GM21717 (cell line): ENCODE data around the gene CIRBP.

Source experiments
- ATAC-seq: cut with Tn5 transposase; IDR thresholded peaks from one replicate; pipeline ENCODE4 v1.9.1; 2021; ENCODE audit warnings: mild to moderate bottlenecking, moderate library complexity; ENCODE audit not compliant: unreplicated experiment

The CIRBP gene

GRCh38 chr19:1266916-1267476 is 2.1 kb upstream of the CIRBP start:
- no peak for ATAC-seq

- no peak for ATAC-seq
These were observed 1.5 kb upstream of the CIRBP start for GRCh38 chr19:1267477-1268225.

- ATAC-seq = no peak
These were observed 687 bp upstream of the CIRBP start for GRCh38 chr19:1268226-1269064.

DNA sequence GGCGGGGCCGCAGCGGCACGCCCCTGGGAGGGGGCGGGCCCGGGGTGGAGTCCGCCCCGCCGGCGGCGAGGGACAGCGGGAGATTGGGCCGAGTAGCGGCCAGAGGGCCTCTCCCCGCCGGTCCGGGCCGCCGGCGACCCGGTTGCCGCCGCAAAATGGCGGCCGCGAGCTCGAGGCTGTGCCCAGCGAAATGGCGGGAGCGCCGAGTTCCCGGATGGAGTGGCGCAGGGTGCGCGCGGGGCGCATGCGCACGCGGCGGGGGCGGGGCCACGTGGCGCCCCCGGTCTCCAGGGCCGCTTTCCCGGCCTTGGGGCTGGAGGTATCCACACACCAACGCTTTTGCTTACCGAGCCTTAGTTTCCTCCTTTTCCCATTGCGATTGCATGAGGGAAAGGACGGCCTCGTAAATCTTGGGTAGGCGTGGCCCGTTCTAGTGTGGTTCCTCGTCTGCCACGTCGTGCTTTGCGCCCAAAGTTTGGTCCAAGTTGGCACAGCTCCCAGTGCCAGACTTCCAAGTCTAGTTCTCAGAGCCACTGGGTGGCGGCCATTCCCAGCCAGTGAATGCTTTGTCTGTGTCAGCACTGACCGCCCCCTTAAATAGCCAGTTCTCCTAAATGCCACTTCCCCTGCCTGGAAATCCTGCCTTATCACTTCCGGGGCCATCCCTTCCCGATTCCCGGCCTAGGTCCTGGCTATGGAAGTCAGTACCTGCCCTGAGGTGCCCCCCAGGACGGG is 513 bp downstream of the CIRBP start:
- peak; percentile 23 for ATAC-seq

GRCh38 chr19:1270213-1270853 is 1.2 kb downstream of the CIRBP start:
- no peak for ATAC-seq

DNA sequence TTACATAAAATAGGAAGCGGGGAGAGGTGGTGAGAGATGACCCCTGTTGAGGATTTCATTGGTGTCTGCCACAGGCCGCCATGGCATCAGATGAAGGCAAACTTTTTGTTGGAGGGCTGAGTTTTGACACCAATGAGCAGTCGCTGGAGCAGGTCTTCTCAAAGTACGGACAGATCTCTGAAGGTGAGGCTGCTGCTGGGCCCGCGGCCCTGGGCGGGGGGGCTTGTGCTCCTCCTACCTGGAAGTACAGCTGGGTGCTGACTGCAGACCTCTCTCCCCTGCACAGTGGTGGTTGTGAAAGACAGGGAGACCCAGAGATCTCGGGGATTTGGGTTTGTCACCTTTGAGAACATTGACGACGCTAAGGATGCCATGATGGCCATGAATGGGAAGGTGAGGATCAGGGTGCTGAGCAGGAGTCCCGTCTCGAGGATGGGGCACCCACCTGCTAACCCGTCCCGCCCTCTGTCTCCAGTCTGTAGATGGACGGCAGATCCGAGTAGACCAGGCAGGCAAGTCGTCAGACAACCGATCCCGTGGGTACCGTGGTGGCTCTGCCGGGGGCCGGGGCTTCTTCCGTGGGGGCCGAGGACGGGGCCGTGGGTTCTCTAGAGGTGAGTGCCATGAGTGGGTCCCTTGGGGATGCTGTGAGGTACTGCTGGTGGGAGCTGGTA is 1.9 kb downstream of the CIRBP start:
- no peak for ATAC-seq

GRCh38 chr19:1271528-1272422 is 2.6 kb downstream of the CIRBP start:
- no peak for ATAC-seq

DNA sequence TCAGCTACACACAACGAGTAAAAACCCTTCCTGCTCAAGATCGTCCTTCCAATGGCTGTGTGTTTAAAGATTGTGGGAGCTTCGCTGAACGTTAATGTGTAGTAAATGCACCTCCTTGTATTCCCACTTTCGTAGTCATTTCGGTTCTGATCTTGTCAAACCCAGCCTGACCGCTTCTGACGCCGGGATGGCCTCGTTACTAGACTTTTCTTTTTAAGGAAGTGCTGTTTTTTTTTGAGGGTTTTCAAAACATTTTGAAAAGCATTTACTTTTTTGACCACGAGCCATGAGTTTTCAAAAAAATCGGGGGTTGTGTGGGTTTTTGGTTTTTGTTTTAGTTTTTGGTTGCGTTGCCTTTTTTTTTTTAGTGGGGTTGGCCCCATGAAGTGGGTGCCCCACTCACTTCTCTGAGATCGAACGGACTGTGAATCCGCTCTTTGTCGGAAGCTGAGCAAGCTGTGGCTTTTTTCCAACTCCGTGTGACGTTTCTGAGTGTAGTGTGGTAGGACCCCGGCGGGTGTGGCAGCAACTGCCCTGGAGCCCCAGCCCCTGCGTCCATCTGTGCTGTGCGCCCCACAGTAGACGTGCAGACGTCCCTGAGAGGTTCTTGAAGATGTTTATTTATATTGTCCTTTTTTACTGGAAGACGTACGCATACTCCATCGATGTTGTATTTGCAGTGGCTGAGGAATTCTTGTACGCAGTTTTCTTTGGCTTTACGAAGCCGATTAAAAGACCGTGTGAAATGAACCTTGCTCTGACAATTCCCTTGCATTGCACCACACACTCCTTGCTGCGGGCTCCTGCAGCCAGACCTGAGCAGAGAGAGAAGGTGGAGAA is 3.5 kb downstream of the CIRBP start:
- ATAC-seq = no peak

GRCh38 chr19:1273263-1274041 is 4.3 kb downstream of the CIRBP start:
- no peak for ATAC-seq

GRCh38 chr19:1274081-1274851 is 5.1 kb downstream of the CIRBP start:
- ATAC-seq = no peak

DNA sequence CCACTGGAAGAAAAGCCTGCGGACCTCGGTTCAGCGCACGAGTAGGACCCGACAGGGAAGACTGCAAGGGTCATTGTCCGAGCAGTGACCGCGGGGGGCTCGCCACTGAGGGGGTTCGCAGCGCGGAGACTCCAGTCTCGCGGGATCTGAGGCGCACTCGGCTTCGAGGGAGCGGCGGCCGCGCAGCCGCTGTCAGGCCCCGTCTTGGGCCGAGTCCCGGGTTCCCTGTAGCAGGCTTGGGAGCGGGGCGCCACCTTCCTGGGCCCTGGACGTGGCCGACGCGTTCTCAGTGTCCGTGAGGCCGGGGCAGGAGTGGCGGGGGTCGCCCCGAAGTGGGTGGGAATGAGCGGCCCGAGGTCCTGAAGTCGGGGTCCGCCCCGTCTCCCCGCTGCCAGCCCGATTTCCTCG is 5.7 kb downstream of the CIRBP start:
- ATAC-seq = no peak

DNA sequence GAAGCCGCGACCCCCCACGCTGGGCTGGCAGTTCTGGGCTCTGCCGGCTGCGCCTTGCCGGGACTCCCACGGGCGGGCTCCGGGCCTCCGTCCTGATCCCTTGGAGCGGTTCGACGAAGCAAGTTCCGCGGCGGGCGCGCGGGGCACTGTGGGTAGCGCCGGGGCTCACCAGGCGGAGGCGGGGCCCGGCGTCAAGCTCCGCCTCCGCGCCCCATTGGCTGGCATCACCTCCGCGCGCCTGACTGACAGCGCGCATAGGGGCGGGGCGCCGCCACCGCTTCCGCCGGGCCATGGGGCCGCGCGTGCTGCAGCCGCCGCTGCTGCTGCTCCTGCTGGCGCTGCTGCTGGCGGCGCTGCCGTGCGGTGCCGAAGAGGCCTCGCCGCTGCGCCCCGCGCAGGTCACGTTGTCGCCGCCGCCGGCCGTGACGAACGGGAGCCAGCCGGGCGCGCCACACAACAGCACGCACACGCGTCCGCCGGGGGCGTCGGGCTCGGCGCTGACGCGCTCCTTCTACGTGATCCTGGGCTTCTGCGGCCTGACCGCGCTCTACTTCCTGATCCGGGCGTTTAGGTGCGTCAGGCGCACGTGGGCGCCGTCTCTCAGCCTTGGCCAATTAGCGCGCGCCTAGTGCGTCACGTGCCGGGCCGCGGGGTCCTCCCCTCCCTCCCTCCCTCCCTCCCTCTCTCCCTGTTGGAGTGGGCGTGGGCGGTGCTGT is 6.3 kb downstream of the CIRBP start, which contains the start of gene FAM174C:
FAM174C (plus strand) TSS at position 271 of the 716 bp plus-strand sequence; CDS start at position 291, 20 bp downstream.
- peak; percentile 42 for ATAC-seq

DNA sequence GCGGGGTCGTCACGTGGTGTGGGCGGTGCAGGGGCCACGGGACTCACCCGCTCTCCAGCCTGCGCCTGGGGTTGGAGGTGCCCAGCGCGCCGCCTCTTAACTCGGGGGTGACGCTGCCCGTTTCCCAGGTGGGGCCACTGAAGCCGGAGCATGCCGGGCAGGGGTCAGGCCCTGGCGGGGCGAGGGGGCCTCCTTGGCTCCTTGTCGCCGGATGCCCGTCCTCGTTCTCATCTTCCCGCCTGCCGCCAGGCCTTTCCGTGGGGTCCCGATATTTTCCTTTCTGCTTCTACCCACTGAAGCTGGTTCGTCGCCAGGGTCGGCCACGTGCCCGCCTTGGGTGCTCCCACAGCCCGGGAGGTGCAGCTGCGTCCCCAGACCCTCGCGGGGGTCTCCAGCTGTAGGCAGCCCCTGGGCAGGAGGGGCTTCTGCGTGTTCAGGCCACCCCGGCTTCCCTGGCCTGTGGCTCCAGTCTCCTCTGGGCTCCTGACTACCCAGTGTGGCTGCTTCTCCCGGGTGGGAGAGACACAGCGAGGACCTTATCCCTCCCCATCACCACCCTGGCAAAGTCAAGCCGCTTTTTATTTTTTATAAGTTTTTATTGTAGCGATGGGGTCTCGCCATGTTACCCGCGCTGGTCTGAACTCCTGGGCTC is 7.0 kb downstream of the CIRBP start:
- ATAC-seq = peak; percentile 8

DNA sequence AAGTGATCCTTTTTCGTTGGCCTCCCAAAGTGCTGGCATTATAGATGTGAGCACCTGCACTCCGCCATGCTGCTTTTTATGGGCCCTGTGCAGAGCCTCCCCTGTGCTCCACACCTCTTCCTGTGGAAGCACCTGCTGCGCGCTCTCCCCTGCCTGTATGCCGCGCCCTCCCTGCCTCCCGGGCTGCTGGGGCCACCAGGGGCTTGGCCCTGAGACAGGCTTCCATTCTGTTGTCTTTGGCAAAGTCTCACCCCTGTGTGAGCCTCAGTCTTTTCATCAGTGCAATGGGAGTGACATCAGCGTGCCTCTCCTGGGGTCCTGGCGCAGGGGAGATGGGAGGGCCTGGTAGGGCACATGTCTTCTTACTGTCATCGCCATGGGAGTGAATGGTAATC is 7.5 kb downstream of the CIRBP start:
- no peak for ATAC-seq

GRCh38 chr19:1277061-1277460 is 7.9 kb downstream of the CIRBP start:
- ATAC-seq = no peak
